K562 (cell line): ENCODE measurements around the gene CAPN13. TPM values are rescaled to one million over a fixed set of nuclear protein-coding genes. Genes with fewer than 3 reads are reported as not detected.
A peak's percentile ranks its signal among the peaks of the same experiment; 100 is the strongest.

Experiments
- ATF7 ChIP-seq: fragments of 450-650 bp; IDR thresholded peaks from 2 replicates; pipeline ENCODE4 v1.7.1; 2014; ENCODE audit warnings: mild to moderate bottlenecking, moderate library complexity
- BMI1 ChIP-seq: fragments of 150-350 bp; IDR thresholded peaks from 2 replicates; pipeline ENCODE4 v1.6.1; 2014; ENCODE audit warnings: low read length
- BRF1 ChIP-seq: IDR thresholded peaks from 3 replicates; pipeline ENCODE4 v1.6.1; 2011; ENCODE audit warnings: borderline replicate concordance, mild to moderate bottlenecking; ENCODE audit not compliant: insufficient read length; ENCODE audit errors: extremely low read depth
- CBX3 ChIP-seq, 2 experiments: IDR thresholded peaks; 1 replicate in 1 of 2; 2 replicates in 1 of 2; pipeline ENCODE4 v1.6.1; 2012; ENCODE audit warnings: inconsistent platforms in 2 of 2, low read length in 2 of 2, borderline replicate concordance in 1 of 2, control low read depth in 1 of 2
- CREB5 ChIP-seq: fragments of 250-450 bp; sonication (Bioruptor Pico); IDR thresholded peaks from 2 replicates; pipeline ENCODE4 v1.5.0; 2020; ENCODE audit warnings: mild to moderate bottlenecking
- FOS ChIP-seq: IDR thresholded peaks from 3 replicates; pipeline ENCODE4 v1.6.1; 2011; ENCODE audit not compliant: insufficient read length; ENCODE audit errors: extremely low read depth
- FOSL1 ChIP-seq: fragments of 200-800 bp; sonication (Bioruptor generic); conservative IDR thresholded peaks from 2 replicates; pipeline ENCODE4 v1.6.1; 2016; ENCODE audit warnings: missing genetic modification characterization, missing compliant biosample characterization
- HEY1 ChIP-seq: fragments of 250-450 bp; sonication (Bioruptor Pico); IDR thresholded peaks from 2 replicates; pipeline ENCODE4 v1.5.0; 2020; ENCODE audit warnings: mild to moderate bottlenecking, moderate library complexity, borderline replicate concordance
- HMBOX1 ChIP-seq: sonication (generic); IDR thresholded peaks from 2 replicates; pipeline ENCODE4 v1.6.1; 2016
- HSF4 ChIP-seq: fragments of 250-450 bp; sonication (Bioruptor Pico); IDR thresholded peaks from 2 replicates; pipeline ENCODE4 v2.1.2; 2022; ENCODE audit warnings: mild to moderate bottlenecking, moderate library complexity, borderline replicate concordance
- KDM4B ChIP-seq, 2 experiments: fragments of 450-650 bp in 1 of 2; sonication (generic) in 1 of 2; IDR thresholded peaks; 2 replicates each; pipeline ENCODE4 v1.6.1; 2016 to 2017; ENCODE audit warnings: borderline replicate concordance in 2 of 2, antibody characterized with exemption in 1 of 2, low read depth in 1 of 2, mild to moderate bottlenecking in 1 of 2
- NBN ChIP-seq: fragments of 450-650 bp; IDR thresholded peaks from 2 replicates; pipeline ENCODE4 v1.6.1; 2016; ENCODE audit warnings: low read depth, mild to moderate bottlenecking
- PYGO2 ChIP-seq: fragments of 450-650 bp; IDR thresholded peaks from 2 replicates; pipeline ENCODE4 v1.6.1; 2016; ENCODE audit warnings: mild to moderate bottlenecking, missing genetic modification characterization, moderate library complexity, missing compliant biosample characterization
- RB1 ChIP-seq: fragments of 450-650 bp; IDR thresholded peaks from 2 replicates; pipeline ENCODE4 v1.6.1; 2017; ENCODE audit warnings: low read depth, mild to moderate bottlenecking
- TSHZ1 ChIP-seq: fragments of 250-450 bp; sonication (Bioruptor Pico); IDR thresholded peaks from 2 replicates; pipeline ENCODE4 v1.4.0; 2020; ENCODE audit warnings: mild to moderate bottlenecking, moderate library complexity
- ZBTB12 ChIP-seq: fragments of 250-450 bp; sonication (Bioruptor Pico); IDR thresholded peaks from 2 replicates; pipeline ENCODE4 v1.4.0; 2020
- ZNF165 ChIP-seq: fragments of 250-450 bp; sonication (Bioruptor Pico); IDR thresholded peaks from 2 replicates; pipeline ENCODE4 v1.4.0; 2020; ENCODE audit warnings: borderline replicate concordance
- ZNF217 ChIP-seq: sonication (generic); formaldehyde crosslinking; IDR thresholded peaks from 2 replicates; pipeline ENCODE4 v1.8.0; 2022; ENCODE audit warnings: mild to moderate bottlenecking, missing genetic modification reagents
- ZNF324 ChIP-seq: fragments of 250-450 bp; sonication (Bioruptor Pico); IDR thresholded peaks from 2 replicates; pipeline ENCODE4 v1.4.0; 2020; ENCODE audit warnings: mild to moderate bottlenecking
- ZNF512 ChIP-seq: IDR thresholded peaks from 2 replicates; pipeline ENCODE4 v1.6.1; 2016; ENCODE audit warnings: missing genetic modification characterization, missing compliant biosample characterization
- polyA plus RNA-seq, 8 experiments: library from polyadenylated mRNA; depleted of rRNA in 4 of 8; stranded (reverse) in 5 of 8; unstranded in 3 of 8; fragments of >200 nt; fragmentation: Nextera tagmentation in 2 of 8; fragmentation: Illumina TruSeq in 1 of 8; extraction: Ambion mirVana in 2 of 8; extraction: Trizol in 1 of 8; gene quantifications; 2 replicates each; pipeline versions ENCODE4 v1.2.1 to v1.2.3, GENCODE V29; 2011 to 2014; ENCODE audit warnings: inconsistent platforms in 1 of 8, missing spikeins in 1 of 8
- total RNA-seq, 7 experiments: library from RNA; depleted of rRNA in 6 of 7; stranded (reverse); fragments of >200 nt in 6 of 7; fragmentation: Illumina TruSeq in 2 of 7; extraction: Trizol in 2 of 7; gene quantifications; 2 replicates each; pipeline versions ENCODE4 v1.2.1 to v1.2.3, GENCODE V29; 2011 to 2021; ENCODE audit warnings: low replicate concordance in 1 of 7

Gene CAPN13
- total and polyA plus RNA-seq, 9 of the 15 experiments (the other 6 are each of a cell fraction or from before 2014, with no cell fraction given) = not detected

- no peak for TF ChIP-seq HMBOX1
- TF ChIP-seq RB1 = no peak
- TF ChIP-seq ZNF512 (tag) = no peak
- no peak for TF ChIP-seq BMI1
- TF ChIP-seq ZNF217 (CRISPR knock-in tag) = no peak
- no peak for TF ChIP-seq KDM4B (IDR thresholded peaks at IDR 0.05; ENCODE audit: borderline replicate concordance in 2 of 2, low read depth in 1 of 2)
- TF ChIP-seq FOS = peak; percentile 39
- no peak for TF ChIP-seq TSHZ1
- TF ChIP-seq HEY1 (CRISPR knock-in tag) = no peak
- no peak for TF ChIP-seq CREB5
- TF ChIP-seq FOSL1 (tag) = peak; percentile 98
- TF ChIP-seq CBX3 (IDR thresholded peaks at IDR 0.05; ENCODE audit: borderline replicate concordance in 1 of 2, low read length in 2 of 2) = 0 out of 3 replicates have a peak, but pooled peaks of 1 of the 2 experiments have one; percentile 30
- TF ChIP-seq ZNF324 (CRISPR knock-in tag) = no peak
- no peak for TF ChIP-seq HSF4 (CRISPR knock-in tag)
- TF ChIP-seq NBN = no peak
- TF ChIP-seq PYGO2 (tag) = no peak
- 0 out of 2 replicates have a peak, but pooled peaks have one; percentile 31 for TF ChIP-seq ATF7
- TF ChIP-seq BRF1 = no peak
- TF ChIP-seq ZBTB12 (CRISPR knock-in tag) = no peak
- TF ChIP-seq ZNF165 (CRISPR knock-in tag) = no peak
These were observed 51.1 kb downstream of the CAPN13 start (continued) for GRCh38 chr2:30756051-30756719.
